WERI-Rb-1 (cell line): ENCODE data around the gene HGFAC.

Source experiments
- DNase-seq: peaks from one replicate; pipeline ENCODE4 v3.0.0-alpha.2; 2020
- H3K27ac ChIP-seq: fragments of 250-450 bp; sonication (Bioruptor Pico); 2 replicates; pipeline ENCODE4 v1.5.1; 2020; ENCODE audit warnings: mild to moderate bottlenecking, moderate library complexity
- H3K27me3 ChIP-seq: fragments of 250-450 bp; sonication (Bioruptor Pico); 2 replicates; pipeline ENCODE4 v1.5.1; 2021; ENCODE audit warnings: mild to moderate bottlenecking, low read depth, moderate library complexity; ENCODE audit not compliant: insufficient read depth, severe bottlenecking
- H3K36me3 ChIP-seq: fragments of 250-450 bp; sonication (Bioruptor Pico); 2 replicates; pipeline ENCODE4 v1.5.1; 2020; ENCODE audit warnings: mild to moderate bottlenecking, moderate library complexity
- H3K4me3 ChIP-seq: 2 replicates; pipeline ENCODE4 v1.5.1; 2011; ENCODE audit warnings: low read depth, mild to moderate bottlenecking, control low read depth, low read length
- H3K9me3 ChIP-seq: fragments of 250-450 bp; sonication (Bioruptor Pico); 2 replicates; pipeline ENCODE4 v1.5.1; 2021; ENCODE audit warnings: mild to moderate bottlenecking, moderate library complexity; ENCODE audit not compliant: severe bottlenecking
- CTCF ChIP-seq: IDR thresholded peaks from 2 replicates; pipeline ENCODE4 v1.5.1; 2011; ENCODE audit warnings: low read depth, mild to moderate bottlenecking, control low read depth, inconsistent platforms, low read length

Gene HGFAC

GRCh38 chr4:3481113-3481531, 39.4 kb downstream of the HGFAC start:
- no peak overlapping the region for H3K4me3 ChIP-seq
- H3K27me3 ChIP-seq, result no peaks in the 10 kb centered on the region
- no peak for DNase-seq
- no peaks in the 10 kb centered on the region for H3K36me3 ChIP-seq
- H3K9me3 ChIP-seq, result no peaks in the 10 kb centered on the region
- no peak for TF ChIP-seq CTCF
- H3K27ac ChIP-seq, result no peak overlapping the region

- H3K27me3 ChIP-seq, result no peaks in the 10 kb centered on the region
- no peak for TF ChIP-seq CTCF
- no peak for DNase-seq
These were observed 40.1 kb downstream of the HGFAC start for GRCh38 chr4:3481783-3482393.

GRCh38 chr4:3482707-3483106, 40.9 kb downstream of the HGFAC start:
- DNase-seq, result no peak
- Histone ChIP-seq H3K27me3 (no peaks in the 10 kb centered on the region), H3K27ac (no peak overlapping the region), H3K4me3 (no peak overlapping the region), H3K9me3 (no peaks in the 10 kb centered on the region), H3K36me3 (no peaks in the 10 kb centered on the region)
- no peak for TF ChIP-seq CTCF

More at GRCh38 chr4:3481783-3482393, 40.1 kb downstream of the HGFAC start:
- Histone ChIP-seq H3K27ac (no peak overlapping the region), H3K9me3 (no peaks in the 10 kb centered on the region), H3K36me3 (no peaks in the 10 kb centered on the region), H3K4me3 (no peak overlapping the region)

GRCh38 chr4:3483471-3483921, 41.7 kb downstream of the HGFAC start:
- TF ChIP-seq CTCF, result no peak
- no peaks in the 10 kb centered on the region for H3K27me3 ChIP-seq
- H3K27ac ChIP-seq, result no peak overlapping the region
- no peak overlapping the region for H3K4me3 ChIP-seq
- H3K9me3 ChIP-seq, result no peaks in the 10 kb centered on the region
- no peaks in the 10 kb centered on the region for H3K36me3 ChIP-seq
- peak; percentile 90 for DNase-seq

- H3K27ac ChIP-seq, result no peak overlapping the region
- no peak overlapping the region for H3K4me3 ChIP-seq
- H3K36me3 ChIP-seq, result no peaks in the 10 kb centered on the region
- TF ChIP-seq CTCF, result no peak
- no peaks in the 10 kb centered on the region for H3K27me3 ChIP-seq
- no peak for DNase-seq
- H3K9me3 ChIP-seq, result no peaks in the 10 kb centered on the region
These were observed 42.5 kb downstream of the HGFAC start for GRCh38 chr4:3484057-3484973.
